SK-MEL-5 (cell line): ENCODE results near the gene IRS2. TPM values are rescaled to one million over a fixed set of nuclear protein-coding genes. Genes with fewer than 3 reads are reported as not detected.

Experiments
- DNase-seq: peaks from one replicate; pipeline ENCODE4 v3.0.0-alpha.2; 2016; ENCODE audit warnings: low read depth, low spot score
- in situ Hi-C: cut with HindIII; loops from 2 replicates; pipeline ENCODE4 v1.10.0; 2016; ENCODE audit warnings: low sequenced_read_pairs, high pct_unique_total_duplicates, low pct_unique_long_range_greater_than_20kb
- total RNA-seq: library from RNA; depleted of rRNA; stranded (reverse); fragments of >200 nt; shearing (Covaris generic); gene quantifications from 2 replicates; pipeline ENCODE4 v1.2.3, GENCODE V29; 2014

The IRS2 gene
- total RNA-seq, 1 experiment from 2014 or later: 18.1 TPM

- in situ Hi-C loops: no loop called here
- DNase-seq: no peak
These were observed 55.5 kb downstream of the IRS2 start for GRCh38 chr13:109730812-109731335.

DNA sequence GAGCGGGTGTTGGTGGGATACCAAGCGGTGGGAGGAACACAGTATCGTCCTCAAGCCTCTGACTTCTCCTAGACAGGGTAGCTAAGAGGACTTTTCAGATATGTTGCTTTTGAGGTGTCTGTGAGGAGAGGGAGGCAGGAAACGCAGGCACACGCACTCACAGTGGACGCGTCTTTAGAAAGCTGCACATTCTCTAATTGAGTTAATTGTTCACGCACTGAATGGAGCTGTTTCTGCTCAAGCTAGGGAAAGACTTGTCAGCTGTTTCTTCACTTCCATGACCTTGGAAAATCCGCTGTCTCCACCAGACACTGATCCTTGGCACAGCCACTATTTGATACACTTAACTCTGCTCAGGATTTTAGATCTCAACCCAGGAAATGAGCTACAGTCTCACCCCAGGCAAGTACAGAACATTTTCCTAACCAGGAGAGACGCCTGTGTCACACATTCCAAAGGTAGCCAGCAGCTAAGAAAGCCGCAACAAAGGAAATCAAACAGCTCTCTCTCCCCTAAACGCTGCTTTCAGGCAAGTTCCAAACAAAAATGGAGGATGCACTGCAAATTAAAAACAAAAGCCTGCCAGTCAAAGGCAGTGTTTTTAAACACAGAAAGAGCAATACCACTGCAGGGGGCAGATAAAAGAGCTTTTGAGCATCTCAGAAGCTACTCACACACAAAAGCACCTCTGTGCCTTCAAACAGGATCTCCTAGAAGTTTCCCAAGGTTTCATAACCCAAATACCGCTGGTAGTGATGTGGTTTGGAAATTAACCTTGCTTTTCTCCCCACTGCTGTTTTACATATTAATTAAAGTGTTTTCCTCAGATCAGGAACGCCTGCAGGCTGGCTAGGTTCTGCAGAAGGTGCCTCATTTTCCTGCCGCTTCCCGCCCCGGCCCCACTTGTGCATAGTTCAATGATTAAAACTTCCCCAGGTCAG, 57.3 kb downstream of the IRS2 start:
- DNase-seq: no peak

DNA sequence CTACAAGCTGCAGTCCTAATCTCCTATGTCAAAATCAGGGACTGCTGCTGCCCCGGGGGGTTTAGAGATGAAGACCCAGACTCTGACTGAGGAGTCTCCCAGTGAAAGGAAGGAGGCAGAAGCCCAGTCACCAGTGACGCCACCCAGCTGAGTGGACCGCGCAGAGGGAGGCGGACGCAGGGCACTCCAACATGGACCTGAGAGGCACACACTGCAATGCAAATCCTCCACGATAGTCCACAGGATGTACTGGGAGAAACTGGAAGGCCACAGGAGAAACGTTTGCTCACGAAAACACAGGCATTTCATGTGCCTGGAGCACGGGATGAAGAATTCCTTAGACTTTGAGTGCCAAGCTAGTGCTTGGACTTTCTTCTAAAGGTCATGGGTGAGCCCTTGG, 58.3 kb downstream of the IRS2 start:
- DNase-seq: no peak
- in situ Hi-C loops: no loop called here

More for the DNA sequence above, 57.3 kb downstream of the IRS2 start:
- in situ Hi-C loops: no loop called here

DNA sequence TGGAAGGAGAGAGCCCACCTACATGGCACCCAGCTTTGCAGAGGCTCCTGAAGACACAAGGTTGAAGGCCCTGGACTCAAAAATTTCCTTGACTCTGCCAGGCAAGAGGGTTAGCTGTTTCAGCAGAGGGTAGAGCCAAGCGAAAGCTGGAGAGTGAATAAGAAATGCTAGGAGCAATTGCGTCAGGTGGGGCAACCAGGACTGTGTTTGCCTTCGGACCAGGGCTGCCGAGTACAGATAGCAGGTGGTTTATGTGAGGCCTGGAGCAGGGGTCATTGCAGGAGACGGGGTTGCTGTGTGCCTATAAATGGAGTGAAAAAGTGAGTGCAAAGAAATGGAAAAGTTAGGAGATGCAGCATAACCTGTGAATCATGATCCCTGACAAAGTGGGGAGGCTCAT, 59.1 kb downstream of the IRS2 start:
- in situ Hi-C loops: no loop called here

DNA sequence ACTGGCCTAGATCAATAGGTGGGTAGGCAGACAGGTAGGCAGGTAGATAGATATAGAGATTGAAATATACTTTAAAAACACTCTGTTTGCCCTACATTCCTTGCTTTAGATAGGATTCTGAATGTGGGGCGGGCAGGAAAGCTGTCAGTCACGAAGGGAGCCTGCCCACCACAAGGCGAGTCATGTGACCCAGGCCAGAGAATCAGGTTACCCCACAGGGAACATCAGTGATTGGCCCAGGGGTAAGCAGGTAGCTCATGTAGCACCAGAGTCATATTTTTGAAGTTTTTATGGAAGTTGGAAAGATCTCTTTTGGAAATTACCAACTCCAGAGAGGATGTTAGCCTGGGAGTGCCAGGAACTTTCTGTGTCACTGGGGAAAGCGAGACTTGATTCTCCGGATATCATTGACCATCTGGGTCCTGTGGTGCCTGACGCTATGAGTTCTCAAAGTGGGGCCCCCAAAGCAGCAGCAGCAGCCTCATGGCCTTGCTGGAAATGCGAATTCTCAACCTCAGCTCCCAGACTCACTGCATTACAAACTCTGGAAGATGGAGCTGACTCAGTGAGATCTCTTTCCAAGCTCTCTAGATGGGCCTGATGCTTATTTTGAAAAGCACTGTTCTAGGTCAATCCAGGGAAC, 60.3 kb downstream of the IRS2 start:
- in situ Hi-C loops: no loop called here
- no peak for DNase-seq

More for the DNA sequence above, 59.1 kb downstream of the IRS2 start:
- no peak for DNase-seq

DNA sequence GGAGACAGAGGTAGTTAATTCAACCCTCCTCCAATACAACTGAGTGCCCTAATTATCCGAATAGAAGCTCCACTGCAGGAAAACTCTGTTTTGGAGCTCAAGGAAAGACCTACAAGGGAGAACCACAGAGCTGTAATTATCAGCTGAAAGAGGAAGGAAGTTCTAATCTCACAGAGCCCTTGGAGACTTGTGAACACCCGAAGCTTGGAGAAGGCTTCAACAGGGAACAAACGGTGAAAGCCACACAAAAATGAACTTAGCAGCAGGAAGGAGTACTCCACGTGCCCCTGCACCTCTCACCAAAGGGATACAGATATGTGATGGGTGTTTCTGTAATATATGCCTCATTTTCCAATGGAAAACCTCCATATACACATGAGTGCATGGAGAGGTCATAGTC, 61.1 kb downstream of the IRS2 start:
- in situ Hi-C loops: no loop called here

DNA sequence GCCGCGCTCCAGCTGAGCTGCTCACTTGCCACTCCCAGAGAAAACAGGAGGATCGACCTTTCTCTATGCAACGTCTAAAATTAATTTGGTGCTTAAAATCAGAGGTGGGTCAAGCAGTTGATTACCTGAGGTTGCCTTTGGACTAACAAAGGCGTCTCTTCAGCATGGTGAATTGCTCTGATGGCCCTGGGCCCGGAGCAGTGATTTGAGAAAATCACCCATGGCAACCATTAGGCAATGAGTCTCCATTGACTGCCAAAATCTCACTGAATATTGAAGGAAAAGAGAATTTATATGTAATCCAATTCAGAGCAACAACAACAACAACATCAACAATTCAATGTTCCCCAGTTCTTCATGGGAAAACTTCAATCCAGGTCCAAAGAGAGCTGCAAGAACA, 61.8 kb downstream of the IRS2 start:
- in situ Hi-C loops: no loop called here
- no peak for DNase-seq

More for the DNA sequence above, 61.1 kb downstream of the IRS2 start:
- no peak for DNase-seq

- in situ Hi-C loops: no loop called here
- DNase-seq: no peak
These were observed 63.3 kb downstream of the IRS2 start for GRCh38 chr13:109723046-109723445.

GRCh38 chr13:109722068-109722467, 64.3 kb downstream of the IRS2 start:
- no peak for DNase-seq
- in situ Hi-C loops: no loop called here

GRCh38 chr13:109720758-109721184, 65.6 kb downstream of the IRS2 start:
- in situ Hi-C loops: no loop called here
- DNase-seq: peak; percentile 8

- in situ Hi-C loops: no loop called here
- DNase-seq: no peak
These were observed 66.3 kb downstream of the IRS2 start for GRCh38 chr13:109719962-109720646.

GRCh38 chr13:109718726-109719125, 67.7 kb downstream of the IRS2 start:
- peak; percentile 39 for DNase-seq
- in situ Hi-C loops: no loop called here

DNA sequence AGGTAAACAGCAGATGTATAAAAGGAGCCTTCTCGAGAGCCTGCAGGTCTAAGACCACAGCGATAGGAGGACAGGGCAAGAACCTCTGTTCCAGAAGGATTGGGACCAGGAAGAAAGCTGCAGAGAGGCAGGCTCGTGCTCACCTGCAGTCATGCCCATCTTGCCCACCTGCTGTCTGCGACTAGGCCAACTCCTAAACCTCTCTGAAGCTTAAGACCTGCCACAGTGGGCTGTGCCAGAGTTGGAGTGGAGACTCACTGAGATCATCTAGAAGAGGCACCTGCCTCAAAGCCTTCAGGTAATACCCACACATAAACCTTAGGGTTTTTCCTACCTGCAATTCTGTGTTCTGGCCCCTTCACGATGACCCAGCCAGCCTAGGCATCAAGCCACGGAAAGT, 68.7 kb downstream of the IRS2 start:
- in situ Hi-C loops: no loop called here
- DNase-seq: no peak

DNA sequence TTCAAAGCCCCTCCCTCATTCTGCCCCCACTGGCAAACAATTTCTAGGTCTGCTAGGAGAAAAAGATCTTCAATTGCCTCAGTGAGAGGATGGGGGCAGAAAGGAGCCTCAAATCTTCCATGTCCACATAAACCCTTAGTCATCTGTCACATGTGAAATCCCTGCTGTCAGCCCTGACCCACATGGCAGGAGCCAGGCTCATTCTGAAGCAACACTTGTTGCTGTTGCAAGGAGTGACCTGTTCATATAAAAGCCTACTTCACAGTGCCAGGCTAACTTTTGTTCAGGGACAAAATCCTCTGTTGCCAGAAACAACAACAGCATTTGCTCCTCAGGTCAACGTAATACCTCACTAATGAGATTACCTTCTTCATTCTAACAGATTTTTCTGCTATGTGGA, 70.5 kb downstream of the IRS2 start:
- in situ Hi-C loops: no loop called here
- peak; percentile 51 for DNase-seq

- in situ Hi-C loops: no loop called here
- DNase-seq: no peak
These were observed 72.7 kb downstream of the IRS2 start for GRCh38 chr13:109713681-109714080.

DNA sequence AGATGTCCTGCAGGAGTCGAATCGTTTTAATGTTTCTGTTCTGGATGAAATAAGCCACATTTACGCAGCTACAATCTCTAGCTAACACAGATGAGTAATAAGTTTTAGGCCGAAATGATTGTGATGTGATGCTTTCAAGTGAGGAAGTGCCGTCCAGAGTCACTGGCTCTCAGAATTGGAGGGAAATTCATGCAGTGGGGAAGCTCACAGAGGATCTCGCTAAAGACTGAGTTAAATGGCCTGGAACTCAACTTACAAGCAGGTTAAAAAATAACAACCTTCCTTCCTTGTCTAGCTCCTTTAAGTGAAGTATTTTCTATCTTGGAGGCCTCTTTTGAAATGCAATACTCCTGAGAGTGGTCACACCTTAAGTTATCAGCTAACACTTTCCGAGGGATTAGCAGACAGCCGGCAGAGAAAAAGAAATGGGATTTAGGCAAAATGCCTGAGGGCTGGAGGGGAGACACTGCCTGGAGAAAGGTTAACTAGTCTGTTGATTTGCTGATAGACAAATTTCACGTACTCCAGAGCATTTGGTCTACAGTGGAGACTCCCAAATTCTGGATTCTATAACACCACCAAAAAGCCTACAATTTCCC, 74.2 kb downstream of the IRS2 start:
- in situ Hi-C loops: no loop called here
- DNase-seq: no peak

- in situ Hi-C loops: no loop called here
These were observed 78.4 kb downstream of the IRS2 start for GRCh38 chr13:109707742-109708617.

More at GRCh38 chr13:109707742-109708617, 78.4 kb downstream of the IRS2 start:
- no peak for DNase-seq
